NCI-H2107 (cell line): Measurements from ENCODE around the gene GALNTL6.
A peak's percentile ranks its signal among the peaks of the same experiment; 100 is the strongest.

Experiments used
- DNase-seq: peaks from one replicate; lab custom pipeline; 2025; lab: John Stamatoyannopoulos, UW

GALNTL6 gene

GRCh38 chr4:172220679-172221078, 407.5 kb downstream of the GALNTL6 start:
- DNase-seq: no peak

- DNase-seq: no peak
These were observed 412.3 kb downstream of the GALNTL6 start for GRCh38 chr4:172225457-172225856.

- DNase-seq: no peak
These were observed 419.8 kb downstream of the GALNTL6 start for GRCh38 chr4:172232966-172233365.

GRCh38 chr4:172243551-172243950, 430.3 kb downstream of the GALNTL6 start:
- no peak for DNase-seq

GRCh38 chr4:172245516-172245915, 432.3 kb downstream of the GALNTL6 start:
- DNase-seq: no peak

- no peak for DNase-seq
These were observed 440.2 kb downstream of the GALNTL6 start for GRCh38 chr4:172253409-172253808.

- DNase-seq: no peak
These were observed 443.6 kb downstream of the GALNTL6 start for GRCh38 chr4:172256820-172257219.

- DNase-seq: peak; percentile 33
These were observed 457.2 kb downstream of the GALNTL6 start for GRCh38 chr4:172270397-172270796.

- DNase-seq: no peak
These were observed 473.9 kb downstream of the GALNTL6 start for GRCh38 chr4:172287117-172287516.

- DNase-seq: no peak
These were observed 492.5 kb downstream of the GALNTL6 start for GRCh38 chr4:172305698-172306097.

- no peak for DNase-seq
These were observed 494.9 kb downstream of the GALNTL6 start for GRCh38 chr4:172308078-172308477.

- no peak for DNase-seq
These were observed 498.5 kb downstream of the GALNTL6 start for GRCh38 chr4:172311682-172312081.

GRCh38 chr4:172323288-172323687, 510.1 kb downstream of the GALNTL6 start:
- DNase-seq: no peak

- DNase-seq: no peak
These were observed 531.2 kb downstream of the GALNTL6 start for GRCh38 chr4:172344308-172344938.

- DNase-seq: no peak
These were observed 535.2 kb downstream of the GALNTL6 start for GRCh38 chr4:172348426-172348825.

- DNase-seq: no peak
These were observed 539.2 kb downstream of the GALNTL6 start for GRCh38 chr4:172352356-172352755.

- DNase-seq: no peak
These were observed 542.8 kb downstream of the GALNTL6 start for GRCh38 chr4:172356016-172356415.

- no peak for DNase-seq
These were observed 543.9 kb downstream of the GALNTL6 start for GRCh38 chr4:172357006-172357540.

- no peak for DNase-seq
These were observed 549.4 kb downstream of the GALNTL6 start for GRCh38 chr4:172362569-172362968.

GRCh38 chr4:172369471-172369959, 556.3 kb downstream of the GALNTL6 start:
- no peak for DNase-seq

GRCh38 chr4:172377486-172378140, 564.4 kb downstream of the GALNTL6 start:
- DNase-seq: no peak

- no peak for DNase-seq
These were observed 566.6 kb downstream of the GALNTL6 start for GRCh38 chr4:172379834-172380233.

- no peak for DNase-seq
These were observed 577.1 kb downstream of the GALNTL6 start for GRCh38 chr4:172390331-172390730.
